COLO668 (cell line): ENCODE results near the gene RBM7.

Experiments used
- DNase-seq: peaks from one replicate; lab custom pipeline; 2025; ENCODE audit not compliant: unreplicated experiment; lab: John Stamatoyannopoulos, UW

RBM7 gene

DNA sequence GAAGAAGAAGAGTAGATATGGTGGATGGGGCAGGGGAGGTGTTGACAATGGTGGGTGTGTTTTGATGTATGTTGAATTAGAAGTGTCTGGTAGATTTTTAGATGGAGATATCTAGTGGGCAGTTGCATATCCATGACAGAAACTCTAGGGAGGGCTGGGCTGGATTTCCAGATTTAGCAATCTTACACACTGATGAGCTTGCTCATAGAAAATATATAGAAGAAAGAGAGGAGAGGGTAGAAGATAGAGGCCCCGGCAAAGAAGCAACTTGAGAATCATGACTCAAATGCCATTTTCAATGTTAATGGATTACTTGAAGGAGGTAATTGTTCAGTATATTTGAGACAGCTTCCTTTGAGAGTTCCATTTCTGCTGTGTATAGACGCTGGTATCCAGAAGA lies 47.0 kb downstream of the RBM7 start:
- DNase-seq: no peak

- no peak for DNase-seq
Measured at GRCh38 chr11:114447892-114448291, 47.4 kb downstream of the RBM7 start.

- no peak for DNase-seq
Measured at GRCh38 chr11:114448749-114449482, 48.5 kb downstream of the RBM7 start.

DNA sequence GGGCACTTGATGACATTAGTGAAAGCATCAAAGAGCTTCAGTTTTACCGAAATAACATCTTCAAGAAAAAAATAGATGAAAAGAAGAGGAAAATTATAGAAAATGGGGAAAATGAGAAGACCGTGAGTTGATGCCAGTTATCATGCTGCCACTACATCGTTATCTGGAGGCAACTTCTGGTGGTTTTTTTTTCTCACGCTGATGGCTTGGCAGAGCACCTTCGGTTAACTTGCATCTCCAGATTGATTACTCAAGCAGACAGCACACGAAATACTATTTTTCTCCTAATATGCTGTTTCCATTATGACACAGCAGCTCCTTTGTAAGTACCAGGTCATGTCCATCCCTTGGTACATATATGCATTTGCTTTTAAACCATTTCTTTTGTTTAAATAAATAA lies 49.4 kb downstream of the RBM7 start:
- no peak for DNase-seq

DNA sequence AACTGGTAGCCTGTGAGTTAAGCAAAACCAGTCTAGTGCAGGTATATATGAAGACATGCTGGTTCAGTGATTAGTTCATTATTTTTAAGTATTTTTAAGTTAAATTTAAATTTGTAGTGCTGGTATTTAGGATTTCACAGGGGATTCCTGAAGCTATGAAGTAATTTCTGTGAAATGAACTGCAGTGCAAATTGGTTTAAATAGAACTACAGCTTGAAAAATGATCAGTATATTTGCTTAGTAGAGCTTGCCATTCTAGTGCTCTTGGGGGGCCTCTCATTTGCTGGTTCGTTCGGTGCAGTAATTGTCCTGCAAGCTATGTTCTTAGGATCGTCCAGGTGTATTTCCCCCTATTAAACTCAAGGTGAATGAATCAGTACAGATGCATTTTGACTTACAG lies 51.9 kb downstream of the RBM7 start:
- DNase-seq: no peak
